H9 (cell line): ENCODE data around the gene TBP. TPM values are rescaled to one million over a fixed set of nuclear protein-coding genes. Genes with fewer than 3 reads are reported as not detected.
"Not testable (repeated sequence)": the region's sequence is repeated elsewhere in the genome, so short reads cannot be mapped to it uniquely, and the experiment has no call there.

Experiments used
- DNase-seq: peaks from one replicate; pipeline ENCODE4 v3.0.0-alpha.2; 2017
- H2AFZ ChIP-seq: one replicate; pipeline ENCODE4 v1.6.1; 2013; ENCODE audit warnings: mild to moderate bottlenecking, low read length, control low read depth, moderate library complexity
- H2AK5ac ChIP-seq: 2 replicates; pipeline ENCODE4 v1.6.1; 2013; ENCODE audit warnings: low read length, control low read depth, mixed read lengths; ENCODE audit not compliant: insufficient read length
- H2BK120ac ChIP-seq: one replicate; pipeline ENCODE4 v1.6.1; 2013; ENCODE audit warnings: low read depth, mild to moderate bottlenecking, low read length, control low read depth, inconsistent platforms; ENCODE audit not compliant: poor library complexity, severe bottlenecking
- H2BK12ac ChIP-seq: 2 replicates; pipeline ENCODE4 v1.6.1; 2013; ENCODE audit warnings: low read length, control low read depth, mixed read lengths, low read depth; ENCODE audit not compliant: insufficient read length
- H2BK15ac ChIP-seq: 2 replicates; pipeline ENCODE4 v1.6.1; 2013; ENCODE audit warnings: low read depth, low read length, control low read depth
- H2BK20ac ChIP-seq: one replicate; pipeline ENCODE4 v1.6.1; 2013; ENCODE audit warnings: low read depth, mild to moderate bottlenecking, low read length, control low read depth, inconsistent platforms; ENCODE audit not compliant: poor library complexity, severe bottlenecking
- H2BK5ac ChIP-seq: 2 replicates; pipeline ENCODE4 v1.6.1; 2013; ENCODE audit warnings: low read length, control low read depth, mixed read lengths; ENCODE audit not compliant: insufficient read length
- H3K14ac ChIP-seq: 2 replicates; pipeline ENCODE4 v1.6.1; 2013; ENCODE audit warnings: low read length, control low read depth; ENCODE audit not compliant: insufficient read depth
- H3K18ac ChIP-seq: 2 replicates; pipeline ENCODE4 v1.6.1; 2013; ENCODE audit warnings: low read depth, mild to moderate bottlenecking, mixed read lengths, low read length, control low read depth; ENCODE audit not compliant: insufficient read length
- H3K23ac ChIP-seq: 2 replicates; pipeline ENCODE4 v1.6.1; 2013; ENCODE audit warnings: low read length, control low read depth, mixed read lengths, low read depth; ENCODE audit not compliant: insufficient read length
- H3K23me2 ChIP-seq: 2 replicates; pipeline ENCODE4 v1.6.1; 2013; ENCODE audit warnings: low read depth, mild to moderate bottlenecking, mixed read lengths, low read length, control low read depth; ENCODE audit not compliant: insufficient read length, poor library complexity, severe bottlenecking
- H3K27ac ChIP-seq: 2 replicates; pipeline ENCODE4 v1.5.1; 2013; ENCODE audit warnings: low read length, control low read depth, mixed read lengths, low read depth; ENCODE audit not compliant: insufficient read length
- H3K27me3 ChIP-seq: 2 replicates; pipeline ENCODE4 v1.6.1; 2013; ENCODE audit warnings: low read length, control low read depth, inconsistent platforms; ENCODE audit not compliant: insufficient read depth
- H3K4ac ChIP-seq: 2 replicates; pipeline ENCODE4 v1.6.1; 2013; ENCODE audit warnings: low read depth, mild to moderate bottlenecking, control low read depth, inconsistent platforms, low read length, moderate library complexity
- H3K4me1 ChIP-seq: 2 replicates; pipeline ENCODE4 v1.6.1; 2013; ENCODE audit warnings: low read length, control low read depth, inconsistent platforms; ENCODE audit not compliant: insufficient read depth
- H3K4me2 ChIP-seq: 2 replicates; pipeline ENCODE4 v1.6.1; 2013; ENCODE audit warnings: low read length, control low read depth, mixed read lengths; ENCODE audit not compliant: insufficient read length, insufficient read depth
- H3K56ac ChIP-seq: 2 replicates; pipeline ENCODE4 v1.6.1; 2013; ENCODE audit warnings: low read depth, mild to moderate bottlenecking, mixed read lengths, low read length, control low read depth; ENCODE audit not compliant: insufficient read length
- H3K79me1 ChIP-seq: 2 replicates; pipeline ENCODE4 v1.6.1; 2013; ENCODE audit warnings: low read depth, mild to moderate bottlenecking, moderate library complexity, low read length, control low read depth, inconsistent platforms; ENCODE audit not compliant: insufficient read depth, poor library complexity, severe bottlenecking
- H3K79me2 ChIP-seq: 2 replicates; pipeline ENCODE4 v1.6.1; 2013; ENCODE audit warnings: low read length, control low read depth, inconsistent platforms; ENCODE audit not compliant: insufficient read depth
- H3K9ac ChIP-seq: 2 replicates; pipeline ENCODE4 v1.6.1; 2013; ENCODE audit warnings: low read length, control low read depth, mixed read lengths; ENCODE audit not compliant: insufficient read length; ENCODE audit errors: extremely low read depth
- H3K9me3 ChIP-seq: one replicate; pipeline ENCODE4 v1.6.1; 2013; ENCODE audit warnings: low read depth, low read length, inconsistent platforms; ENCODE audit not compliant: control insufficient read depth
- H3T11ph ChIP-seq: one replicate; pipeline ENCODE4 v1.6.1; 2013; ENCODE audit warnings: mild to moderate bottlenecking, low read length, control low read depth, inconsistent platforms
- H4K20me1 ChIP-seq: one replicate; pipeline ENCODE4 v1.6.1; 2013; ENCODE audit not compliant: control insufficient read depth, insufficient read length, insufficient read depth
- H4K5ac ChIP-seq: 2 replicates; pipeline ENCODE4 v1.6.1; 2013; ENCODE audit warnings: low read depth, mild to moderate bottlenecking, mixed read lengths, low read length, control low read depth; ENCODE audit not compliant: insufficient read length
- H4K8ac ChIP-seq: replicated peaks from 2 replicates; pipeline ENCODE4 v1.6.1; 2013; ENCODE audit warnings: low read length, control low read depth, mixed read lengths, low read depth; ENCODE audit not compliant: insufficient read length
- H4K91ac ChIP-seq: 2 replicates; pipeline ENCODE4 v1.6.1; 2013; ENCODE audit warnings: low read depth, mild to moderate bottlenecking, moderate library complexity, mixed read lengths, low read length, control low read depth; ENCODE audit not compliant: insufficient read length
- H3K27ac Mint-ChIP-seq, 3 experiments: 2 replicates in 2 of 3; 3 replicates in 1 of 3; pipeline ENCODE4 v1.8.0; 2020 to 2021; ENCODE audit warnings: mixed read lengths in 3 of 3, mild to moderate bottlenecking in 1 of 3, moderate library complexity in 1 of 3
- H3K27me3 Mint-ChIP-seq: 2 replicates; pipeline ENCODE4 v1.8.0; 2021; ENCODE audit warnings: low read depth, mild to moderate bottlenecking, moderate library complexity, mixed read lengths
- H3K36me3 Mint-ChIP-seq, 3 experiments: 2 replicates in 2 of 3; 3 replicates in 1 of 3; pipeline ENCODE4 v1.8.0; 2020 to 2021; ENCODE audit warnings: low read depth in 3 of 3, mixed read lengths in 3 of 3; ENCODE audit not compliant: insufficient read depth in 1 of 3
- H3K4me1 Mint-ChIP-seq, 2 experiments: 2 replicates each; pipeline ENCODE4 v1.8.0; 2020; ENCODE audit warnings: mixed read lengths in 2 of 2
- H3K4me3 Mint-ChIP-seq, 2 experiments: 2 replicates in 1 of 2; 3 replicates in 1 of 2; pipeline ENCODE4 v1.8.0; 2020 to 2021; ENCODE audit warnings: mild to moderate bottlenecking in 2 of 2, mixed read lengths in 2 of 2, moderate library complexity in 1 of 2
- H3K9me3 Mint-ChIP-seq, 2 experiments: 2 replicates in 1 of 2; 3 replicates in 1 of 2; pipeline ENCODE4 v1.8.0; 2020; ENCODE audit warnings: mild to moderate bottlenecking in 2 of 2, mixed read lengths in 2 of 2, moderate library complexity in 1 of 2
- WGBS: extraction: QIAGEN DNeasy Blood & Tissue Kit; methylation state at CpG from one replicate; pipeline ENCODE4 v1.1.7; 2013; ENCODE audit warnings: missing lambda C conversion rate, low lambda C conversion rate, mixed read lengths; ENCODE audit not compliant: insufficient read length; ENCODE audit errors: extremely low coverage; 5-methylcytosine and 5-hydroxymethylcytosine counted together
- total RNA-seq: library from RNA; stranded (reverse); gene quantifications from 2 replicates; pipeline ENCODE4 v1.2.1, GENCODE V29; 2021
- TF ChIP-seq, protein P1 (sequence below): fragments of 200-600 bp; sonication (generic); conservative IDR thresholded peaks from 3 replicates; pipeline ENCODE4 v1.8.0; 2021; ENCODE audit warnings: antibody characterized with exemption, mild to moderate bottlenecking

The TBP gene
- total RNA-seq, 1 experiment from 2014 or later = 22.6 TPM

DNA sequence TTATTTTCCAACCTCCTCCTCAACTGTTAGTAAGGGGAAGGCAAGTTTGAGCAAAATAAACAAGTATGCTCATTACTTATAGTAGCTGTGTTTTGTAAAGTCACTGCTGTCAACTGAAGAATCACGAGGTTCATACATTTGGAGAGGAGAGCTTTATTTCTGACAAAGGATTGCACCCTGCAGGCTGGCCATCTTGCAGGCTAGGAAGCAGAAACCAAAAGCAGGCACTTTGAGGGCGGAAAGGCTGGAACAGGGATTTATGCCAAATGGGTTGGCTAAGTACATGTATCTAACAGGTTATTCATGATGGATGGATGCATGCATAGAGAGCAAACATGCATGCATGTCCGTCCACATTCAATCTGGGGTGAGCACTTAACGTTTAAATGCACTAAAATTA, 47.7 kb upstream of the TBP start:
- H3K36me3 Mint-ChIP-seq = peaks cover under 1 to 9% (median 5%) of the 10 kb centered on the region in 3 experiments; a peak in 5 of 7 replicates
- Histone ChIP-seq H3K23ac (no peak overlapping the region), H4K5ac (no peak overlapping the region), H3K56ac (no peak overlapping the region), H3T11ph (no peak overlapping the region), H3K14ac (no peak overlapping the region), H2BK120ac (no peak overlapping the region), H3K4me2 (no peak overlapping the region), H2BK15ac (no peak overlapping the region), H2AK5ac (no peak overlapping the region), H2AFZ (no peak overlapping the region), H3K18ac (no peak overlapping the region), H3K4me1 (no peaks in the 10 kb centered on the region), H3K9me3 (no peaks in the 10 kb centered on the region), H3K9ac (no peak overlapping the region), H2BK5ac (no peak overlapping the region), H4K91ac (no peak overlapping the region), H3K27ac (no peak overlapping the region), H2BK20ac (no peak overlapping the region), H3K79me2 (no peaks in the 10 kb centered on the region), H3K23me2 (no peaks in the 10 kb centered on the region), H3K4ac (no peak overlapping the region), H3K27me3 (no peaks in the 10 kb centered on the region; the same call in 1 of the 2 replicates), H3K79me1 (no peaks in the 10 kb centered on the region), H4K20me1 (no peaks in the 10 kb centered on the region), H2BK12ac (no peak overlapping the region), H4K8ac (no peak overlapping the region)
- H3K4me3 Mint-ChIP-seq = no peak overlapping the region
- no peak for DNase-seq
- peaks cover 36% of the 10 kb centered on the region for H3K27me3 Mint-ChIP-seq
- TF ChIP-seq, protein P1, sequence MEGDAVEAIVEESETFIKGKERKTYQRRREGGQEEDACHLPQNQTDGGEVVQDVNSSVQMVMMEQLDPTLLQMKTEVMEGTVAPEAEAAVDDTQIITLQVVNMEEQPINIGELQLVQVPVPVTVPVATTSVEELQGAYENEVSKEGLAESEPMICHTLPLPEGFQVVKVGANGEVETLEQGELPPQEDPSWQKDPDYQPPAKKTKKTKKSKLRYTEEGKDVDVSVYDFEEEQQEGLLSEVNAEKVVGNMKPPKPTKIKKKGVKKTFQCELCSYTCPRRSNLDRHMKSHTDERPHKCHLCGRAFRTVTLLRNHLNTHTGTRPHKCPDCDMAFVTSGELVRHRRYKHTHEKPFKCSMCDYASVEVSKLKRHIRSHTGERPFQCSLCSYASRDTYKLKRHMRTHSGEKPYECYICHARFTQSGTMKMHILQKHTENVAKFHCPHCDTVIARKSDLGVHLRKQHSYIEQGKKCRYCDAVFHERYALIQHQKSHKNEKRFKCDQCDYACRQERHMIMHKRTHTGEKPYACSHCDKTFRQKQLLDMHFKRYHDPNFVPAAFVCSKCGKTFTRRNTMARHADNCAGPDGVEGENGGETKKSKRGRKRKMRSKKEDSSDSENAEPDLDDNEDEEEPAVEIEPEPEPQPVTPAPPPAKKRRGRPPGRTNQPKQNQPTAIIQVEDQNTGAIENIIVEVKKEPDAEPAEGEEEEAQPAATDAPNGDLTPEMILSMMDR = no peak
- H3K27ac Mint-ChIP-seq = no peak overlapping the region
- no peaks in the 10 kb centered on the region for H3K4me1 Mint-ChIP-seq
- peaks cover 9 to 16% of the 10 kb centered on the region in 2 experiments; a peak in 4 of 5 replicates for H3K9me3 Mint-ChIP-seq
- WGBS = no CpG with 5 or more reads among the region's 4 CpGs

GRCh38 chr6:170507728-170508127, 46.4 kb upstream of the TBP start:
- not testable (repeated sequence) for H4K91ac ChIP-seq, H3K23ac ChIP-seq, H3T11ph ChIP-seq, H2BK15ac ChIP-seq, H2AK5ac ChIP-seq, H3K79me1 ChIP-seq, H2BK12ac ChIP-seq, H3K4me1 Mint-ChIP-seq, H3K36me3 Mint-ChIP-seq, H4K8ac ChIP-seq, H3K4me2 ChIP-seq, H3K9me3 ChIP-seq, H3K4me1 ChIP-seq, H3K9me3 Mint-ChIP-seq, H3K4ac ChIP-seq, H3K9ac ChIP-seq, H4K5ac ChIP-seq, H3K23me2 ChIP-seq, H2BK20ac ChIP-seq, H3K27ac Mint-ChIP-seq, H2BK120ac ChIP-seq, H3K27ac ChIP-seq, H2BK5ac ChIP-seq, H3K18ac ChIP-seq, H3K79me2 ChIP-seq, H3K27me3 ChIP-seq, H2AFZ ChIP-seq, H3K14ac ChIP-seq, H4K20me1 ChIP-seq, H3K56ac ChIP-seq, DNase-seq, H3K4me3 Mint-ChIP-seq
- H3K27me3 Mint-ChIP-seq = peaks cover 25% of the 10 kb centered on the region
- no CpG with 5 or more reads among the region's 2 CpGs for WGBS
